OCI-LY3 (cell line): Measurements from ENCODE around the gene FAM227B.

Source experiments
- H2AFZ ChIP-seq: fragments of 200-600, 300-600 bp; shearing (Covaris generic); 2 replicates; pipeline ENCODE4 v1.6.0; 2014; ENCODE audit warnings: antibody characterized with exemption, low read depth, low read length
- H3K27ac ChIP-seq: fragments of 200-600, 300-600 bp; sonication (generic); 2 replicates; pipeline ENCODE4 v1.5.1; 2014; ENCODE audit warnings: mild to moderate bottlenecking, low read length, moderate library complexity, mixed read lengths
- H3K27me3 ChIP-seq: fragments of 200-600, 300-600 bp; sonication (generic); 2 replicates; pipeline ENCODE4 v1.6.1; 2014; ENCODE audit warnings: low read depth, low read length, mixed read lengths
- H3K36me3 ChIP-seq: fragments of 200-600, 300-600 bp; sonication (generic); replicated peaks from 2 replicates; pipeline ENCODE3; 2014; ENCODE audit warnings: low read depth, low read length, mixed read lengths
- H3K4me1 ChIP-seq: fragments of 300-600, 200-600 bp; sonication (generic); 2 replicates; pipeline ENCODE4 v1.6.1; 2014; ENCODE audit warnings: low read length, mixed read lengths
- H3K4me2 ChIP-seq: fragments of 200-600, 300-600 bp; sonication (generic); 2 replicates; pipeline ENCODE4 v1.6.1; 2014; ENCODE audit warnings: low read length, mixed read lengths
- H3K4me3 ChIP-seq: fragments of 300-600, 200-600 bp; sonication (generic); 2 replicates; pipeline ENCODE4 v1.5.1; 2014; ENCODE audit warnings: antibody characterized with exemption, mild to moderate bottlenecking, low read length, moderate library complexity
- H3K79me2 ChIP-seq: fragments of 300-600, 200-600 bp; shearing (Covaris generic); 2 replicates; pipeline ENCODE4 v1.6.1; 2014; ENCODE audit warnings: mild to moderate bottlenecking, low read length, mixed read lengths
- H3K9ac ChIP-seq: fragments of 300-600, 200-600 bp; shearing (Covaris generic); 2 replicates; pipeline ENCODE4 v1.6.0; 2014; ENCODE audit warnings: mild to moderate bottlenecking, low read length, moderate library complexity
- H3K9me3 ChIP-seq: fragments of 200-600, 300-600 bp; shearing (Covaris generic); 2 replicates; pipeline ENCODE4 v1.6.1; 2014; ENCODE audit warnings: low read length, mixed read lengths; ENCODE audit not compliant: insufficient read depth
- H4K20me1 ChIP-seq: fragments of 200-600, 300-600 bp; sonication (generic); 2 replicates; pipeline ENCODE4 v1.6.1; 2016; ENCODE audit warnings: low read length, mixed read lengths; ENCODE audit not compliant: insufficient read depth
- EZH2phosphoT487 ChIP-seq: fragments of 200-600 bp; shearing (Covaris generic); IDR thresholded peaks from 2 replicates; pipeline ENCODE4 v1.6.1; 2018; ENCODE audit warnings: antibody characterized with exemption, mixed run types, low read depth
- TF ChIP-seq, protein P1 (sequence below): fragments of 200-600, 300-600 bp; sonication (generic); IDR thresholded peaks from 2 replicates; pipeline ENCODE4 v1.5.1; 2014; ENCODE audit warnings: antibody characterized with exemption, low read length, low read depth

FAM227B gene

DNA sequence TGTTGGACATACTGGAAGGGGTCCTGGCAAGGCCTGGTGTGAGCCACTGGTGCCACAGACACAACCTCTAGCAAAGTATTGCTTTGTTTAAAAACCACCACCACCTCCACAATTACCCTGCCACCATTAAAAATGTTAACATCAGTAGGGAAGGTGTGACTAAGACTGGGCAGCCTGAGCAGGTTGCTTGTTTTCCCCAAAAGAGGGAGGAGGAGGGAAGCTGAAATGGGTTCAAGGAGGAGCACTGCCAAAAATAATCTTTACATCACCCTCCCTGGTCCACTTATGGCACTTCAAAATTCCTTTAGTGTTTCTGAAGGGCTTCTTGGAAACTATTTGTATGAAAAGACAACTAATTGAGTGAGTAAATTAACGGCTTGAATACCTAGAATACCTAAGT, 297.4 kb downstream of the FAM227B start:
- no peak overlapping the region for H3K4me3 ChIP-seq
- no peaks in the 10 kb centered on the region for H3K27me3 ChIP-seq
- TF ChIP-seq, protein P1, sequence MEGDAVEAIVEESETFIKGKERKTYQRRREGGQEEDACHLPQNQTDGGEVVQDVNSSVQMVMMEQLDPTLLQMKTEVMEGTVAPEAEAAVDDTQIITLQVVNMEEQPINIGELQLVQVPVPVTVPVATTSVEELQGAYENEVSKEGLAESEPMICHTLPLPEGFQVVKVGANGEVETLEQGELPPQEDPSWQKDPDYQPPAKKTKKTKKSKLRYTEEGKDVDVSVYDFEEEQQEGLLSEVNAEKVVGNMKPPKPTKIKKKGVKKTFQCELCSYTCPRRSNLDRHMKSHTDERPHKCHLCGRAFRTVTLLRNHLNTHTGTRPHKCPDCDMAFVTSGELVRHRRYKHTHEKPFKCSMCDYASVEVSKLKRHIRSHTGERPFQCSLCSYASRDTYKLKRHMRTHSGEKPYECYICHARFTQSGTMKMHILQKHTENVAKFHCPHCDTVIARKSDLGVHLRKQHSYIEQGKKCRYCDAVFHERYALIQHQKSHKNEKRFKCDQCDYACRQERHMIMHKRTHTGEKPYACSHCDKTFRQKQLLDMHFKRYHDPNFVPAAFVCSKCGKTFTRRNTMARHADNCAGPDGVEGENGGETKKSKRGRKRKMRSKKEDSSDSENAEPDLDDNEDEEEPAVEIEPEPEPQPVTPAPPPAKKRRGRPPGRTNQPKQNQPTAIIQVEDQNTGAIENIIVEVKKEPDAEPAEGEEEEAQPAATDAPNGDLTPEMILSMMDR, result no peak
- no peak for TF ChIP-seq EZH2phosphoT487
- H3K27ac ChIP-seq, result no peak overlapping the region
- no peaks in the 10 kb centered on the region for H3K9me3 ChIP-seq
- H3K4me2 ChIP-seq, result no peak overlapping the region
- H3K36me3 ChIP-seq, result no peaks in the 10 kb centered on the region
- H3K79me2 ChIP-seq, result no peaks in the 10 kb centered on the region
- no peak overlapping the region for H3K9ac ChIP-seq
- H3K4me1 ChIP-seq, result no peaks in the 10 kb centered on the region
- H4K20me1 ChIP-seq, result no peaks in the 10 kb centered on the region
- no peak overlapping the region for H2AFZ ChIP-seq

DNA sequence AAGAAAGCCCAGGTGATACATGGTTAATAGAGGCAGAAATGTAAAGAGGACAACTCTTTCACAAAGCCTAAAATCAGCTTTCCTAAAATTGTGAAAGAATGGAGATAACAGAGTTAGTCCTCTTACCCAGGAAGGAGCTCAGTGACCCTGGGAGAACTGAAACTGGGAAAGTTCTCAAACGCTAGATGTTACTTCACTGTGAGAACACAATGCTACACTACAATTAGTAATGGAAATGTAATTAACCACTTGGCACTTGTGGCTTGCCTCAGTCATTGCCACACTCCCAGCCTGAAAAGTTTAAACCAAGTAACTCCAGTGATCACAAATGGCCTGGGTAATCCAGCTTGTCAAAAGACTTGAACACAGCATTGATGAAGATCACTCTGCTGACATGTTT, 300.3 kb downstream of the FAM227B start:
- H3K27me3 ChIP-seq, result no peaks in the 10 kb centered on the region
- H3K36me3 ChIP-seq, result no peaks in the 10 kb centered on the region
- H3K4me2 ChIP-seq, result no peak overlapping the region
- no peaks in the 10 kb centered on the region for H3K4me1 ChIP-seq
- no peaks in the 10 kb centered on the region for H3K9me3 ChIP-seq
- no peaks in the 10 kb centered on the region for H3K79me2 ChIP-seq
- no peaks in the 10 kb centered on the region for H4K20me1 ChIP-seq
- no peak overlapping the region for H3K9ac ChIP-seq
- TF ChIP-seq, protein P1, result no peak
- TF ChIP-seq EZH2phosphoT487, result no peak
- no peak overlapping the region for H3K27ac ChIP-seq
- no peak overlapping the region for H3K4me3 ChIP-seq
- no peak overlapping the region for H2AFZ ChIP-seq

DNA sequence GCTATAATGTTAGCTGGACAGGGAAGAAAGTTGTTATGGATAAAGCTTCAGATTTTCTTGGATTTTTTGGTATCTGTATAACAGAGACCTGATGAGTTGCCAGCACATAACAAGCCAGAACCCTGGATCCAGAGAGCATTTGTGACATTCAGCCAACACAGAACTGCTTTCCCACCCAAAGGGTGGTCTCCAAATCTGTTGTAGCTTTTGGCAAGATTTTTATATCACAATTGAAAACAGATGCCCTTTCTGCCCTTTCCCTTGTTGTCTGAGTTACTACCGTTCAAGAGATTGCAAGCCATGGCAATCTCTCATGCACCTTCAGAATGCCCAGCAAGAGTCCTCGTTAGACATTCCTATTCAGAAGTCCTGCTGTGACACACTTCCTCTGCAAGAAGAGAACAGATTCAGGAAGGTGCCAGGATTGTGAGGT, 305.2 kb downstream of the FAM227B start:
- no peak overlapping the region for H2AFZ ChIP-seq
- no peaks in the 10 kb centered on the region for H3K4me1 ChIP-seq
- no peak overlapping the region for H3K4me2 ChIP-seq
- no peak overlapping the region for H3K9ac ChIP-seq
- H3K79me2 ChIP-seq, result no peaks in the 10 kb centered on the region
- H3K4me3 ChIP-seq, result no peak overlapping the region
- H3K27me3 ChIP-seq, result no peaks in the 10 kb centered on the region
- TF ChIP-seq EZH2phosphoT487, result no peak
- TF ChIP-seq, protein P1, result no peak
- no peak overlapping the region for H3K27ac ChIP-seq
- H3K36me3 ChIP-seq, result no peaks in the 10 kb centered on the region
- H4K20me1 ChIP-seq, result no peaks in the 10 kb centered on the region
- H3K9me3 ChIP-seq, result no peaks in the 10 kb centered on the region

DNA sequence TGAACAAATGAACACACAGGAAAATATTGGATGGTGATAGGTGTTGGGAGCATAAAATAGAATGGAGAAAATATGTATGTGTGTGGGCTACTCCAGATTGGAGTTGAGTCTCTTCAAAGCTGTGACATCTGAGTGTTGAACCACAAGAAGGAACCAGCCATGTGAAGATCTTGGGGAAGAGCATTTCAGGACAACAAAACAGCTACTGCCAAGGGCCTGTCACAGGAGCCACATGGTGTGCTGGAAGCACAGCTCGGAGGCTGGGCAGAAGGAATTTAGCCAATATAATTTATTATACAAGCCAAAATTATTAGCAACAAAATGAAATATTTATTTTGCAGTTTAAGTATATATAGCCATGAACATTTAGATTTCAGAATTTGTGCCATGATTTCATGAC, 305.9 kb downstream of the FAM227B start:
- no peaks in the 10 kb centered on the region for H3K36me3 ChIP-seq
- H3K27ac ChIP-seq, result no peak overlapping the region
- no peaks in the 10 kb centered on the region for H3K4me1 ChIP-seq
- no peak overlapping the region for H3K4me3 ChIP-seq
- no peaks in the 10 kb centered on the region for H3K27me3 ChIP-seq
- no peak overlapping the region for H3K4me2 ChIP-seq
- TF ChIP-seq EZH2phosphoT487, result no peak
- TF ChIP-seq, protein P1, result no peak
- H2AFZ ChIP-seq, result no peak overlapping the region
- H4K20me1 ChIP-seq, result no peaks in the 10 kb centered on the region
- no peaks in the 10 kb centered on the region for H3K79me2 ChIP-seq
- no peak overlapping the region for H3K9ac ChIP-seq
- no peaks in the 10 kb centered on the region for H3K9me3 ChIP-seq
